H9 (cell line): ENCODE data around the gene TLDC2. TPM values are rescaled to one million over a fixed set of nuclear protein-coding genes. Genes with fewer than 3 reads are reported as not detected.
A peak's percentile ranks its signal among the peaks of the same experiment; 100 is the strongest.

ENCODE experiments used
- DNase-seq: peaks from one replicate; pipeline ENCODE4 v3.0.0-alpha.2; 2017
- H2AFZ ChIP-seq: one replicate; pipeline ENCODE4 v1.6.1; 2013; ENCODE audit warnings: mild to moderate bottlenecking, low read length, control low read depth, moderate library complexity
- H2AK5ac ChIP-seq: 2 replicates; pipeline ENCODE4 v1.6.1; 2013; ENCODE audit warnings: low read length, control low read depth, mixed read lengths; ENCODE audit not compliant: insufficient read length
- H2BK120ac ChIP-seq: one replicate; pipeline ENCODE4 v1.6.1; 2013; ENCODE audit warnings: low read depth, mild to moderate bottlenecking, low read length, control low read depth, inconsistent platforms; ENCODE audit not compliant: poor library complexity, severe bottlenecking
- H2BK12ac ChIP-seq: 2 replicates; pipeline ENCODE4 v1.6.1; 2013; ENCODE audit warnings: low read length, control low read depth, mixed read lengths, low read depth; ENCODE audit not compliant: insufficient read length
- H2BK15ac ChIP-seq: 2 replicates; pipeline ENCODE4 v1.6.1; 2013; ENCODE audit warnings: low read depth, low read length, control low read depth
- H2BK20ac ChIP-seq: one replicate; pipeline ENCODE4 v1.6.1; 2013; ENCODE audit warnings: low read depth, mild to moderate bottlenecking, low read length, control low read depth, inconsistent platforms; ENCODE audit not compliant: poor library complexity, severe bottlenecking
- H2BK5ac ChIP-seq: 2 replicates; pipeline ENCODE4 v1.6.1; 2013; ENCODE audit warnings: low read length, control low read depth, mixed read lengths; ENCODE audit not compliant: insufficient read length
- H3K14ac ChIP-seq: 2 replicates; pipeline ENCODE4 v1.6.1; 2013; ENCODE audit warnings: low read length, control low read depth; ENCODE audit not compliant: insufficient read depth
- H3K18ac ChIP-seq: 2 replicates; pipeline ENCODE4 v1.6.1; 2013; ENCODE audit warnings: low read depth, mild to moderate bottlenecking, mixed read lengths, low read length, control low read depth; ENCODE audit not compliant: insufficient read length
- H3K23ac ChIP-seq: 2 replicates; pipeline ENCODE4 v1.6.1; 2013; ENCODE audit warnings: low read length, control low read depth, mixed read lengths, low read depth; ENCODE audit not compliant: insufficient read length
- H3K23me2 ChIP-seq: 2 replicates; pipeline ENCODE4 v1.6.1; 2013; ENCODE audit warnings: low read depth, mild to moderate bottlenecking, mixed read lengths, low read length, control low read depth; ENCODE audit not compliant: insufficient read length, poor library complexity, severe bottlenecking
- H3K27ac ChIP-seq: 2 replicates; pipeline ENCODE4 v1.5.1; 2013; ENCODE audit warnings: low read length, control low read depth, mixed read lengths, low read depth; ENCODE audit not compliant: insufficient read length
- H3K27me3 ChIP-seq: 2 replicates; pipeline ENCODE4 v1.6.1; 2013; ENCODE audit warnings: low read length, control low read depth, inconsistent platforms; ENCODE audit not compliant: insufficient read depth
- H3K4ac ChIP-seq: 2 replicates; pipeline ENCODE4 v1.6.1; 2013; ENCODE audit warnings: low read depth, mild to moderate bottlenecking, control low read depth, inconsistent platforms, low read length, moderate library complexity
- H3K4me1 ChIP-seq: 2 replicates; pipeline ENCODE4 v1.6.1; 2013; ENCODE audit warnings: low read length, control low read depth, inconsistent platforms; ENCODE audit not compliant: insufficient read depth
- H3K4me2 ChIP-seq: 2 replicates; pipeline ENCODE4 v1.6.1; 2013; ENCODE audit warnings: low read length, control low read depth, mixed read lengths; ENCODE audit not compliant: insufficient read length, insufficient read depth
- H3K56ac ChIP-seq: 2 replicates; pipeline ENCODE4 v1.6.1; 2013; ENCODE audit warnings: low read depth, mild to moderate bottlenecking, mixed read lengths, low read length, control low read depth; ENCODE audit not compliant: insufficient read length
- H3K79me1 ChIP-seq: 2 replicates; pipeline ENCODE4 v1.6.1; 2013; ENCODE audit warnings: low read depth, mild to moderate bottlenecking, moderate library complexity, low read length, control low read depth, inconsistent platforms; ENCODE audit not compliant: insufficient read depth, poor library complexity, severe bottlenecking
- H3K79me2 ChIP-seq: 2 replicates; pipeline ENCODE4 v1.6.1; 2013; ENCODE audit warnings: low read length, control low read depth, inconsistent platforms; ENCODE audit not compliant: insufficient read depth
- H3K9ac ChIP-seq: 2 replicates; pipeline ENCODE4 v1.6.1; 2013; ENCODE audit warnings: low read length, control low read depth, mixed read lengths; ENCODE audit not compliant: insufficient read length; ENCODE audit errors: extremely low read depth
- H3K9me3 ChIP-seq: one replicate; pipeline ENCODE4 v1.6.1; 2013; ENCODE audit warnings: low read depth, low read length, inconsistent platforms; ENCODE audit not compliant: control insufficient read depth
- H3T11ph ChIP-seq: one replicate; pipeline ENCODE4 v1.6.1; 2013; ENCODE audit warnings: mild to moderate bottlenecking, low read length, control low read depth, inconsistent platforms
- H4K20me1 ChIP-seq: one replicate; pipeline ENCODE4 v1.6.1; 2013; ENCODE audit not compliant: control insufficient read depth, insufficient read length, insufficient read depth
- H4K5ac ChIP-seq: 2 replicates; pipeline ENCODE4 v1.6.1; 2013; ENCODE audit warnings: low read depth, mild to moderate bottlenecking, mixed read lengths, low read length, control low read depth; ENCODE audit not compliant: insufficient read length
- H4K8ac ChIP-seq: replicated peaks from 2 replicates; pipeline ENCODE4 v1.6.1; 2013; ENCODE audit warnings: low read length, control low read depth, mixed read lengths, low read depth; ENCODE audit not compliant: insufficient read length
- H4K91ac ChIP-seq: 2 replicates; pipeline ENCODE4 v1.6.1; 2013; ENCODE audit warnings: low read depth, mild to moderate bottlenecking, moderate library complexity, mixed read lengths, low read length, control low read depth; ENCODE audit not compliant: insufficient read length
- H3K27ac Mint-ChIP-seq, 3 experiments: 2 replicates in 2 of 3; 3 replicates in 1 of 3; pipeline ENCODE4 v1.8.0; 2020 to 2021; ENCODE audit warnings: mixed read lengths in 3 of 3, mild to moderate bottlenecking in 1 of 3, moderate library complexity in 1 of 3
- H3K27me3 Mint-ChIP-seq: 2 replicates; pipeline ENCODE4 v1.8.0; 2021; ENCODE audit warnings: low read depth, mild to moderate bottlenecking, moderate library complexity, mixed read lengths
- H3K36me3 Mint-ChIP-seq, 3 experiments: 2 replicates in 2 of 3; 3 replicates in 1 of 3; pipeline ENCODE4 v1.8.0; 2020 to 2021; ENCODE audit warnings: low read depth in 3 of 3, mixed read lengths in 3 of 3; ENCODE audit not compliant: insufficient read depth in 1 of 3
- H3K4me1 Mint-ChIP-seq, 2 experiments: 2 replicates each; pipeline ENCODE4 v1.8.0; 2020; ENCODE audit warnings: mixed read lengths in 2 of 2
- H3K4me3 Mint-ChIP-seq, 2 experiments: 2 replicates in 1 of 2; 3 replicates in 1 of 2; pipeline ENCODE4 v1.8.0; 2020 to 2021; ENCODE audit warnings: mild to moderate bottlenecking in 2 of 2, mixed read lengths in 2 of 2, moderate library complexity in 1 of 2
- H3K9me3 Mint-ChIP-seq, 2 experiments: 2 replicates in 1 of 2; 3 replicates in 1 of 2; pipeline ENCODE4 v1.8.0; 2020; ENCODE audit warnings: mild to moderate bottlenecking in 2 of 2, mixed read lengths in 2 of 2, moderate library complexity in 1 of 2
- CTCF ChIP-seq: fragments of 200-600 bp; sonication (generic); conservative IDR thresholded peaks from 3 replicates; pipeline ENCODE4 v1.8.0; 2021; ENCODE audit warnings: antibody characterized with exemption, mild to moderate bottlenecking
- WGBS: extraction: QIAGEN DNeasy Blood & Tissue Kit; methylation state at CpG from one replicate; pipeline ENCODE4 v1.1.7; 2013; ENCODE audit warnings: missing lambda C conversion rate, low lambda C conversion rate, mixed read lengths; ENCODE audit not compliant: insufficient read length; ENCODE audit errors: extremely low coverage; 5-methylcytosine and 5-hydroxymethylcytosine counted together
- total RNA-seq: library from RNA; stranded (reverse); gene quantifications from 2 replicates; pipeline ENCODE4 v1.2.1, GENCODE V29; 2021

The TLDC2 gene
- total RNA-seq, 1 experiment from 2014 or later, result 0.11 TPM

- Histone ChIP-seq H3K79me2 (no peaks in the 10 kb centered on the region), H3T11ph (no peak overlapping the region), H4K91ac (no peak overlapping the region), H3K79me1 (no peaks in the 10 kb centered on the region), H4K20me1 (no peaks in the 10 kb centered on the region), H3K4me2 (no peak overlapping the region), H3K56ac (no peak overlapping the region), H3K9me3 (no peaks in the 10 kb centered on the region), H2BK20ac (no peak overlapping the region), H2BK15ac (no peak overlapping the region), H3K14ac (no peak overlapping the region), H3K18ac (no peak overlapping the region), H2AFZ (no peak overlapping the region), H2BK120ac (no peak overlapping the region), H3K9ac (no peak overlapping the region), H2BK5ac (no peak overlapping the region), H3K4me1 (no peaks in the 10 kb centered on the region), H4K8ac (no peak overlapping the region), H4K5ac (no peak overlapping the region), H3K23me2 (no peaks in the 10 kb centered on the region), H3K27me3 (no peaks in the 10 kb centered on the region), H2BK12ac (no peak overlapping the region), H3K4ac (no peak overlapping the region), H3K23ac (no peak overlapping the region), H2AK5ac (no peak overlapping the region), H3K27ac (no peak overlapping the region)
- TF ChIP-seq CTCF, result no peak
- Mint-ChIP-seq H3K9me3 (peaks cover 9 to 12% of the 10 kb centered on the region in 2 experiments), H3K4me3 (no peak overlapping the region), H3K27ac (peak overlapping the region; percentile 25 to 91 (median 47); a peak in 4 of 7 replicates), H3K27me3 (no peaks in the 10 kb centered on the region), H3K36me3 (peaks cover 11 to 16% (median 13%) of the 10 kb centered on the region in 3 experiments), H3K4me1 (peaks cover 29 to 33% of the 10 kb centered on the region in 2 experiments)
- no peak for DNase-seq
- no CpG with 5 or more reads among the region's 21 CpGs for WGBS
Measured at GRCh38 chr20:36854348-36855240, 21.3 kb upstream of the TLDC2 start.
